GM10248 (cell line): ENCODE results near the gene ADAT3.

Source experiments
- CTCF ChIA-PET: fragments of 300-600 bp; sonication (Branson Sonifier 250); formaldehyde crosslinking; extraction: SDS; loops from one replicate; lab custom pipeline; 2021; ENCODE audit warnings: antibody characterized with exemption; lab: Yijun Ruan, JAX
- POLR2A ChIA-PET: fragments of 350-650 bp; sonication (Branson Sonifier 250); formaldehyde crosslinking; extraction: SDS; loops from one replicate; lab custom pipeline; 2020; ENCODE audit warnings: antibody characterized with exemption; lab: Yijun Ruan, JAX
- DNase-seq: peaks from one replicate; pipeline ENCODE4 v3.0.0; 2012; ENCODE audit errors: extremely low spot score
- CTCF ChIP-seq: IDR thresholded peaks from 2 replicates; pipeline ENCODE4 v1.5.1; 2012; ENCODE audit warnings: mild to moderate bottlenecking, low read depth; ENCODE audit errors: extremely low read depth, missing control alignments, control extremely low read depth

Gene ADAT3

GRCh38 chr19:1935484-1936208, 30.4 kb downstream of the ADAT3 start:
- DNase-seq = no peak
- ChIA-PET POLR2A (no interaction called here), CTCF (interaction anchor here (2.4 kb wide), 1 partner anchor 12 kb away, joined by 14 read pairs; no protein-coding TSS in a partner anchor)
- no peak for TF ChIP-seq CTCF

DNA sequence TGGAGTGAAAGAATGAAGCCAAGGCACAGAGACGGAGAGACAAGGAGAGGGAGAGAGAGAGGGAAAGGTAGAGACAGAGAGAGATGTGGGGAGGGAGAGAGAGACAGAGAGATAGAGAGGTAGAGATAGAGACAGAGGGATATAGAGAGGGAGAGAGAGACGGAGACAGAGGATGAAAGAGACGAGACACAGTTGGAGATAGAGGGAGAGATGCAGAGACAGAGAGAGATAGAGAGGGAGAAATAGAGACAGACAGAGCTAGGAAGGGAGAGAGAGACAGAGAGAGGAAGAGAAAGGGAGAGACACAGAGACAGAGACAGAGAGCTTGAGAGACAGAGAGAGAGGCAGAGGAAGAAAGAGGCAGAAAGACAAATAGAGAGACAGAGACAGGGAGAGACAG, 31.2 kb downstream of the ADAT3 start:
- no peak for DNase-seq
- TF ChIP-seq CTCF = no peak
- ChIA-PET POLR2A (no interaction called here), CTCF (interaction anchor here (1.8 to 2.4 kb wide), 2 partner anchors 8 to 13 kb away, joined by 6 to 14 read pairs; no protein-coding TSS in a partner anchor)

DNA sequence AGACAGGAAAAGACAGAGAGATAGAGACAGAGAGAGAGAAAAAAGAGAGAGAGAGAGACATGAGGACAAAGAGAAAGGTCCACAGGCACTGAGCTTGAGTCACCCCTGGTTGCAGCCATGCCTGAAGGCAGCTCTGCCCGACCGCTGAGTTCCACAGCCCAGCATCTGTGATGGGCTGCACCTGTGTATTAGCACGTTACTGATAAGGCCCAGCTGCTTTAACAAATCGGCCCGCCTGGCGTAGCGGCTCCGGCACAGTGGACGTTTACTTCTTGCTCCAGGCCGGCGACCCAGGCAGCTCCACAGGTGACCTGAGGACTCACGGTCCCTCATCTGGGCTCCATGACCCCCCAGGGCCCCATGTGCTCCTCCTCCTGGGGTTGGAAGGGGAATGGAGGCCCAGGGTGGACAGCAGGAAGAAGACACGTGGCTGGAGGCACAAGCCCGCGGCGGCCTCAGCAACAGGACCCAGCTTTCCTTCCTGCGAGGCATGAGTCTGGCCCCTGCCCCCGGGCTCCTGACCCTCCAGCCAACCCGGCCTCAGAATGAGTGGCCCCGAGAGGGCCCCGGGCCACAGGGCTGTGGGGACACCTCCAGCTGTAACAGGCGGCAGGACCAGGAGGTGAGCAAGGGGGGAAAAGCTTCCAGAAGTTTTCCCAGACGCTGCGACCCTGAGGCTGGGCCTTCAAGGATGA, 31.9 kb downstream of the ADAT3 start:
- ChIA-PET POLR2A (no interaction called here), CTCF (interaction anchor here (1.0 to 2.4 kb wide), 3 partner anchors 9 to 20 kb away, joined by 4 to 14 read pairs (median 6); no protein-coding TSS in a partner anchor)
- TF ChIP-seq CTCF = no peak
- DNase-seq = no peak

- ChIA-PET CTCF (interaction anchor here (2.4 kb wide), 1 partner anchor 15 kb away, joined by 14 read pairs; no protein-coding TSS in a partner anchor), POLR2A (interaction anchor here (0.6 kb wide), 1 partner anchor 101 kb away, joined by 5 read pairs; no protein-coding TSS in a partner anchor)
- no peak for TF ChIP-seq CTCF
- no peak for DNase-seq
Measured at GRCh38 chr19:1938071-1938470, 32.9 kb downstream of the ADAT3 start.

- peak; percentile 60 for TF ChIP-seq CTCF
- no peak for DNase-seq
- ChIA-PET CTCF (interaction anchor here (1.2 kb wide), 1 partner anchor 44 kb away, joined by 4 read pairs; no protein-coding TSS in a partner anchor), POLR2A (interaction anchor here (0.7 kb wide), 1 partner anchor 17 kb away, joined by 4 read pairs; no protein-coding TSS in a partner anchor)
Measured at GRCh38 chr19:1941146-1942077, 36.2 kb downstream of the ADAT3 start, which contains the start of gene CSNK1G2. CSNK1G2 (plus strand) TSS chr19:1941172; CDS start chr19:1969773, 28,601 bp downstream.
